OCI-LY3 (cell line): ENCODE results near the gene FANK1.
"Not testable (repeated sequence)": the region's sequence is repeated elsewhere in the genome, so short reads cannot be mapped to it uniquely, and the experiment has no call there.

Experiments
- H2AFZ ChIP-seq: fragments of 200-600, 300-600 bp; shearing (Covaris generic); 2 replicates; pipeline ENCODE4 v1.6.0; 2014; ENCODE audit warnings: antibody characterized with exemption, low read depth, low read length
- H3K27ac ChIP-seq: fragments of 200-600, 300-600 bp; sonication (generic); 2 replicates; pipeline ENCODE4 v1.5.1; 2014; ENCODE audit warnings: mild to moderate bottlenecking, low read length, moderate library complexity, mixed read lengths
- H3K27me3 ChIP-seq: fragments of 200-600, 300-600 bp; sonication (generic); 2 replicates; pipeline ENCODE4 v1.6.1; 2014; ENCODE audit warnings: low read depth, low read length, mixed read lengths
- H3K36me3 ChIP-seq: fragments of 200-600, 300-600 bp; sonication (generic); replicated peaks from 2 replicates; pipeline ENCODE3; 2014; ENCODE audit warnings: low read depth, low read length, mixed read lengths
- H3K4me1 ChIP-seq: fragments of 300-600, 200-600 bp; sonication (generic); 2 replicates; pipeline ENCODE4 v1.6.1; 2014; ENCODE audit warnings: low read length, mixed read lengths
- H3K4me2 ChIP-seq: fragments of 200-600, 300-600 bp; sonication (generic); 2 replicates; pipeline ENCODE4 v1.6.1; 2014; ENCODE audit warnings: low read length, mixed read lengths
- H3K4me3 ChIP-seq: fragments of 300-600, 200-600 bp; sonication (generic); 2 replicates; pipeline ENCODE4 v1.5.1; 2014; ENCODE audit warnings: antibody characterized with exemption, mild to moderate bottlenecking, low read length, moderate library complexity
- H3K79me2 ChIP-seq: fragments of 300-600, 200-600 bp; shearing (Covaris generic); 2 replicates; pipeline ENCODE4 v1.6.1; 2014; ENCODE audit warnings: mild to moderate bottlenecking, low read length, mixed read lengths
- H3K9ac ChIP-seq: fragments of 300-600, 200-600 bp; shearing (Covaris generic); 2 replicates; pipeline ENCODE4 v1.6.0; 2014; ENCODE audit warnings: mild to moderate bottlenecking, low read length, moderate library complexity
- H3K9me3 ChIP-seq: fragments of 200-600, 300-600 bp; shearing (Covaris generic); 2 replicates; pipeline ENCODE4 v1.6.1; 2014; ENCODE audit warnings: low read length, mixed read lengths; ENCODE audit not compliant: insufficient read depth
- H4K20me1 ChIP-seq: fragments of 200-600, 300-600 bp; sonication (generic); 2 replicates; pipeline ENCODE4 v1.6.1; 2016; ENCODE audit warnings: low read length, mixed read lengths; ENCODE audit not compliant: insufficient read depth
- EZH2phosphoT487 ChIP-seq: fragments of 200-600 bp; shearing (Covaris generic); IDR thresholded peaks from 2 replicates; pipeline ENCODE4 v1.6.1; 2018; ENCODE audit warnings: antibody characterized with exemption, mixed run types, low read depth
- TF ChIP-seq, protein P1 (sequence below): fragments of 200-600, 300-600 bp; sonication (generic); IDR thresholded peaks from 2 replicates; pipeline ENCODE4 v1.5.1; 2014; ENCODE audit warnings: antibody characterized with exemption, low read length, low read depth

FANK1 gene

DNA sequence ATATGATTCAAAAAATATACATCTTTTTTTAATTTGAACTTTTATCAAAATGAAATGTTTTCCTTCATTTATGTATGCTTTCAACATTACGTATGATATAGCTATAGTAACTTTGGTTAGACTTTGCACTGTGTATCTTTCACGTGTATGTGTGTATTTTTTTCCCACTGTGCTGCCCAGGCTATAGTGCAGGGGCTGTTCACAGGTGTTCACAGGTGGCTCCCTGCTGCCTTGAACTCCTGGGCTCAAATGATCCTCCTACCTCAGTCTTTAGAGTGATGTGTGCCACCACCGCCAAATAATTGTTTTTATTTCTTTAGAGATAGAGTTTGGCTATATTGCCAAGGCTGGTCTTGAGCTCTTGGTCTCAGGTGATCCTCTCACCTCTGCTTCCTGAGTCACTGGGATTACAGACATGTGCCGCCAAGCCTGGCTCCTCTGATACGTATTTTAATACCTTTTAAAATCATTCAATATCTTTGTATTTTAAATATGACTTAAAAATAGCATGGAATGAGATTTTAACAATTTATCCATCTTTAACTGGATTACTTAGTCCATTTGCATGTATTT, 29.0 kb downstream of the FANK1 start:
- H3K9ac ChIP-seq = no peak overlapping the region
- no peak overlapping the region for H3K27ac ChIP-seq
- no peaks in the 10 kb centered on the region for H3K79me2 ChIP-seq
- no peaks in the 10 kb centered on the region for H3K4me1 ChIP-seq
- no peaks in the 10 kb centered on the region for H3K9me3 ChIP-seq
- H4K20me1 ChIP-seq = no peaks in the 10 kb centered on the region
- no peak overlapping the region for H3K4me3 ChIP-seq
- no peaks in the 10 kb centered on the region for H3K27me3 ChIP-seq
- H3K36me3 ChIP-seq = no peaks in the 10 kb centered on the region
- TF ChIP-seq, protein P1, sequence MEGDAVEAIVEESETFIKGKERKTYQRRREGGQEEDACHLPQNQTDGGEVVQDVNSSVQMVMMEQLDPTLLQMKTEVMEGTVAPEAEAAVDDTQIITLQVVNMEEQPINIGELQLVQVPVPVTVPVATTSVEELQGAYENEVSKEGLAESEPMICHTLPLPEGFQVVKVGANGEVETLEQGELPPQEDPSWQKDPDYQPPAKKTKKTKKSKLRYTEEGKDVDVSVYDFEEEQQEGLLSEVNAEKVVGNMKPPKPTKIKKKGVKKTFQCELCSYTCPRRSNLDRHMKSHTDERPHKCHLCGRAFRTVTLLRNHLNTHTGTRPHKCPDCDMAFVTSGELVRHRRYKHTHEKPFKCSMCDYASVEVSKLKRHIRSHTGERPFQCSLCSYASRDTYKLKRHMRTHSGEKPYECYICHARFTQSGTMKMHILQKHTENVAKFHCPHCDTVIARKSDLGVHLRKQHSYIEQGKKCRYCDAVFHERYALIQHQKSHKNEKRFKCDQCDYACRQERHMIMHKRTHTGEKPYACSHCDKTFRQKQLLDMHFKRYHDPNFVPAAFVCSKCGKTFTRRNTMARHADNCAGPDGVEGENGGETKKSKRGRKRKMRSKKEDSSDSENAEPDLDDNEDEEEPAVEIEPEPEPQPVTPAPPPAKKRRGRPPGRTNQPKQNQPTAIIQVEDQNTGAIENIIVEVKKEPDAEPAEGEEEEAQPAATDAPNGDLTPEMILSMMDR = no peak
- TF ChIP-seq EZH2phosphoT487 = no peak
- no peak overlapping the region for H3K4me2 ChIP-seq
- H2AFZ ChIP-seq = no peak overlapping the region

DNA sequence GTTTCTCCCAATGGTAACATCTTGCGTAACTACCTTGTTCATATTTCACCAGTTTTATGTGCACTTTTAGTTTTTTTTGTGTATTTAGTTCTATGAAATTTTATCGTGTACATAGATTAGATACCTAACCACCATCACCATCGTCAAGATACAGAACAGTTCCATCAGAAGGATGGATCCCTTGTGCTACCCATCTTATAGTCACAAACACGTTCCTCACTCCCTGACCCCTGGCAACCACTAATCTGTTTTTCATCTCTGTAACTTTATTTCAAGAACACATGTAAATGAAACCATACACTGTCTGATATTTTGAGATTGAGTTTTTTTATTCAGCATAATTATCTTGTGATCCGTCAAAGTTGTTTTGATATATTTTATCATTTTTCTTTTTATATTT, 29.9 kb downstream of the FANK1 start:
- Histone ChIP-seq H4K20me1 (no peaks in the 10 kb centered on the region), H3K9ac (no peak overlapping the region), H2AFZ (no peak overlapping the region), H3K27me3 (no peaks in the 10 kb centered on the region), H3K36me3 (no peaks in the 10 kb centered on the region), H3K9me3 (no peaks in the 10 kb centered on the region), H3K27ac (no peak overlapping the region), H3K79me2 (no peaks in the 10 kb centered on the region), H3K4me1 (no peaks in the 10 kb centered on the region), H3K4me2 (no peak overlapping the region), H3K4me3 (no peak overlapping the region)
- TF ChIP-seq, protein P1 = no peak
- no peak for TF ChIP-seq EZH2phosphoT487

DNA sequence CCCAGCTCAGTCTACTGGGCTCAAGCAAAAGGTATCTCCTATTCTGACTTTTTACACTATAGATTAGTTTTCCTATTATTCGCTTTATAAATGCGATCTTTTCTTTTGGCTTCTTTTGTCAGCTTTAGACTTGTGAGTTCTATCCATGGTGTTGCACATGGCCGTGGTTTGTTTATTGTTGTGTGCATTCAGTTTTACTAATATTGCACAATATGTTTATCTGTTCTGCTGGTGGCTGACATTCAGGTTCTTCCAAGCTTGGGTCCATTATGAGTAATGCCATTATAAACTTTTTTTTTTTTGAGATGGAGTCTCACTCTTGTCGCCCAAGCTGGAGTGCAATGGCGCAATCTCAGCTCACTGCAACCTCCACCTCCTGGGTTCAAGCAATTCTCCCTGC, 30.9 kb downstream of the FANK1 start:
- not testable (repeated sequence) for H3K27ac ChIP-seq, H3K4me2 ChIP-seq, H3K9me3 ChIP-seq, H3K36me3 ChIP-seq, H4K20me1 ChIP-seq, H3K9ac ChIP-seq, H3K79me2 ChIP-seq, H3K27me3 ChIP-seq, H3K4me3 ChIP-seq, H2AFZ ChIP-seq, H3K4me1 ChIP-seq

DNA sequence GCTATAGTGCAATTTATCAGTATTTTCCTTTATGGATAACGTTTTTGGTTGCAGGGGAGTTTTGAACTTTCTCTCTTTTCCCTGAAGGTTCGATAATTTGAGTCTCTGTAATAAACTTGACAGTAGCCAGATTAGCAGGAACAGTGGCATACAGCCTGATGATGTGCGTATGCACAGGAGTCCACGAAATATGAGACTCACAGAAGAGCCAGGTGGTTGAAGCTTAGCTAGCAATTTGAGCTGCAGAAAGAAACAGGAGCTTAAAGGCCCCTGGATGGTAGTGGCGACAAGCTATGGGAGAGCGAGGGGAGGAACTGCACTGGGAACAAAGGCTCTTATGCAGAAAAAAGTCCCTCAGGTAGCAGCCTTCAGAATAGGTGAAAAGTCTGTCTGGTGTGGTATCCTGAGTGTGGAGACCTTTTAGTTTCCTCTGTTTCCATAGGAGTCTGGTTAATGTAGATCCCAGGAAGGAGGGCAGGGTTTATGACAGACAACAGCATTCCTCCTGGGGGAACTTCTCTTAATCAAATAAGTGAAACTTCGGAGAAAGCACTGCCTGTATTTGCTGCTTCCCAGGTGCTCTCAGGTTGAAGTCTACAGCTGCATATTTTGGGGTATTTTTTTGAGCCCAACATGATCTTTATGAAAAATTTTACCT, 32.7 kb downstream of the FANK1 start:
- Histone ChIP-seq H3K27ac (no peak overlapping the region), H3K36me3 (no peaks in the 10 kb centered on the region), H3K4me3 (no peak overlapping the region), H3K9me3 (no peaks in the 10 kb centered on the region), H3K4me2 (no peak overlapping the region), H3K27me3 (no peaks in the 10 kb centered on the region), H4K20me1 (no peaks in the 10 kb centered on the region), H2AFZ (no peak overlapping the region), H3K4me1 (no peaks in the 10 kb centered on the region), H3K79me2 (no peaks in the 10 kb centered on the region), H3K9ac (no peak overlapping the region)
- TF ChIP-seq, protein P1 = no peak
- TF ChIP-seq EZH2phosphoT487 = no peak
